Measurements from ENCODE around the gene RPS24. TPM values are rescaled to one million over a fixed set of nuclear protein-coding genes. Genes with fewer than 3 reads are reported as not detected.

Gene RPS24
- polyA plus RNA-seq, 1 donor from 2014 or later: 1,078 TPM

DNA sequence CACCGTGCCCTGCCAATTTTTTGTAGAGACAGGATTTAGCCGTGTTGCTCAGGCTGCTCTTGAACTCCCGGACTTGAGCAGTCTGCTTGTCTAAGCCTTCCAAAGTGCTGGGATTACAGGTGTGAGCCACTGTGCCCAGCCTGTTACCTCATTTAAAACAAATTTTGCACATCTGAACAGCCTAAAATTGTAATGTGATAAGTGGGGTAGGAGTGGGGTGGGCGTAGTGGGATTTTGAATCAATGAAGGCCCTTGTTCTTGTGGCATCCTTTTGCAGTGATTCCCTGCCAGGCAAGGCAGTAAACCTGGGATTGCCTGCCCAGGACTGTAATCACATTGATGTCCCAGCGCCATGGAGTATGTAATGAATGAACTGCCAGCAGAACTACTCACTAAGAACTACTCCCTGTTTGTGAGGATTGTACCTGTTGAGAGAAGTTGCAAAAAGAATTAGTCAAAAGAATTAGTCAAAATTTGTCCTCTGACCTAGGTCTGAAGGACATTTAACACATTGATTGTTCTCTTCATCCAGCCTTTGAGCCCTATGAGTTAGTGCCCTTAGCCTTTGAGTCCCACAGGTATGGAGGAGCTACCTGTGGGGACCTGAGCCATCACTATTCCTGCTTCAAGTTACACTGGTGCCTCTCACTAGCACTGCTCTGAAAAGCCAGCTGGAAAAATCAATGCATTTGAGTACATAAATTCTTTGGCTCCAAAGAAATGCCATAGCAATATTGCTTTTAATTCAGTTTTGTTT lies 5.3 kb downstream of the RPS24 start:
- peak overlapping the region in 1 of 4 donors; percentile 21 for H3K4me3 Mint-ChIP-seq
- no peaks in the 10 kb centered on the region for H3K27me3 Mint-ChIP-seq
- H3K9me3 Mint-ChIP-seq: no peaks in the 10 kb centered on the region
- peaks cover 34 to 59% (median 47%) of the 10 kb centered on the region in 3 donors for H3K4me1 Mint-ChIP-seq
- peak overlapping the region in 1 of 3 donors; percentile 23 for H3K27ac Mint-ChIP-seq
- peaks cover 5% of the 10 kb centered on the region for H3K36me3 Mint-ChIP-seq

DNA sequence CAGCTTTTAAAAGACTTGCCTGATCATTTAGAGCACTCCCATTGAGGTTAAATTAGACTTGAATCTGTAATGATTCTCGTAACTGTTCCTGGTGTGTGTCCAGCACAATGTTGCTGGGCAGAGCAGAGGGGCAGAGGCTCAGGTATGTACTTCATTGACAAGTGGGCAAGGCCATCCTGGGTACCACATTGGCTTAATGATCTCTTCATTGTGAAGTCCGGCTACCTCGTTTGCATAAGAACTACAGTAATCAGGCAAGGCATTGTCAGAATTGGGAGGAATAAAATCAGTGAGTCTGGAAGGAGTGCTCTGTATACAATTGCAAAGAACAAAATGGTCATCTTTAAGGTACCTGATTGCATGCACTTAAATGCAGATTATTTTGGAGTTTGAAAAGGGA lies 6.1 kb downstream of the RPS24 start:
- Mint-ChIP-seq H3K4me3 (peak overlapping the region in 1 of 4 donors; percentile 18), H3K27ac (peak overlapping the region in 1 of 3 donors; percentile 63), H3K27me3 (no peaks in the 10 kb centered on the region), H3K36me3 (peaks cover 5% of the 10 kb centered on the region), H3K9me3 (no peaks in the 10 kb centered on the region), H3K4me1 (peaks cover 34 to 62% (median 50%) of the 10 kb centered on the region in 3 donors)

DNA sequence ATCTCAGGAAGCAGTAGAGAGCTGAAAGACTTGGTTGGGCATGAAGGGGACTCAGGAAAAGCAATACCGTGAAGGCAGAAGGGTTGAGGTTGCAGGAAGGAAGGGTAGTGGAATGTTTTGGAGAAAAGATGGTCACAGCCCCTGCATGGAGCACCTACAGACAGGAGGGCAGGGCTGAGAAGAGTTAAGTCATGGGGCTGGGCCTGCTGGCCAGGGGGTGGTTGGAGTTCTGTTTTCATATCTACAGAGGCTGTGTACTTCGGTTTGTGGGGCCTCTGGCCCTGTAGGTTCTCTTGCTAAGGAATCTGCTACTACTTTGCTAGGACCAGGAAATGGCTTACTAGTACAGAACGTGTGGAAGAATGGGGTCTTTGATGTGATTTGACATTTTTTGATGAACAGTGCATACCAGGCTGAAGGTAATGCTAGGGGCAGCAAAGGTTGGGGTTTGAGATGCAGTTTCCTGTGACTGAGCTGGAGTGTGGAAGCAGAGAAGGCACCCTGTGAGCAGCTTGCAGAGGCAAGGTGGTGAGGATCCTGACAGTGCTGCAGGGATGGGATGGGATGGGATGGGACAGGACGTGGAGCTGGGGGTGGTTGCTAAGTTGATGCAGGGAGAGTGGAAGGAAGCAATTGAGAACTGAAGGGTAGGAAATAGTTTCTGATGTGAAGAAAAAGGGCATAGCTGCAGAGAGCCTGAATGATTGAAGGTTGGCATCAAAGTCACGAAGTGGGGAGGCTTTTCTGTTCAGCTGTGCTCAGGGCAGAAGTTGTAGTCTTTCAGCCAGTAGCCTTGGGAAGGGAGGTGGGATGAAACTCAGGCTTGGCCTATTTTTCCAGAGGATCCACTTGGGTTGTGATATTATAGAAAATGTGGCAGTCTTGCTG lies 7.8 kb downstream of the RPS24 start:
- Mint-ChIP-seq H3K27ac (peak overlapping the region in 2 of 3 donors; percentile 26 to 68), H3K4me1 (peaks cover 24 to 53% (median 45%) of the 10 kb centered on the region in 3 donors), H3K36me3 (peaks cover 5% of the 10 kb centered on the region), H3K9me3 (no peaks in the 10 kb centered on the region), H3K27me3 (no peaks in the 10 kb centered on the region), H3K4me3 (no peak overlapping the region)

DNA sequence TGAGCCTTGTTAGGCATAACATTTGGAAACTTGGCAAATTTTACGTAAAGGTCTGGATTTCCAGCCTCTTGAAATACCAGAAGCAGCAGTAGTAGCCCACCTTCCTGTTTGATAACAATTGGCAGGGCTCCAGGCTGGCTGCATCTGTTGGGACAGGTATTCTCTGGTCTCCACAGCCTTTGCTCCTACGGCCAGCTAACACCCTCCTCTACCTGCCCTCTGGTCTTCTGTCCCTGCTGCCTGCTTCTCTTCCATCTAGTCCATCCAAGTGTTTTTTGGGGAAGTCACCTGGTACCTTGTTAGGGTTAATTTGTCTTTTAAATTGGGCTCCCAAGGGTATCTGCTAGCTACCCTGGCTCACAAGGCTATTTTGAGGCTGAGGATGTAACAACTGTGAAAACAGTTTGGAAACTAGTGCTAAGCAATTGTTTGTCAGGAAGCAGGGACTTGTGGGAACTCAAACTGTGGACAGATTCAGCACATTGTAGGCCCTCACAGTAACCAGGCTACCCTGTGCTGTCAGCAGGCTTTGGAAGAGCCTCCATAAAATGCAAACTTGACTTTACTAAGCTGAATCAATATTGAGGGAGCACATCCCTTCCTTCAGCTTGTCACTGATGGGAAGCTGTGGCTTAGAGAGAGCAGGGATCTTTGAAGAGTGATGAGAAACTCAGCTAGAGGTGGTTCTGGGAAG lies 8.5 kb downstream of the RPS24 start:
- no peaks in the 10 kb centered on the region for H3K9me3 Mint-ChIP-seq
- peak overlapping the region in 2 of 3 donors; percentile 26 to 53 for H3K27ac Mint-ChIP-seq
- H3K4me1 Mint-ChIP-seq: peaks cover 20 to 47% (median 37%) of the 10 kb centered on the region in 3 donors
- H3K36me3 Mint-ChIP-seq: peaks cover 5% of the 10 kb centered on the region
- H3K27me3 Mint-ChIP-seq: no peaks in the 10 kb centered on the region
- H3K4me3 Mint-ChIP-seq: no peak overlapping the region

DNA sequence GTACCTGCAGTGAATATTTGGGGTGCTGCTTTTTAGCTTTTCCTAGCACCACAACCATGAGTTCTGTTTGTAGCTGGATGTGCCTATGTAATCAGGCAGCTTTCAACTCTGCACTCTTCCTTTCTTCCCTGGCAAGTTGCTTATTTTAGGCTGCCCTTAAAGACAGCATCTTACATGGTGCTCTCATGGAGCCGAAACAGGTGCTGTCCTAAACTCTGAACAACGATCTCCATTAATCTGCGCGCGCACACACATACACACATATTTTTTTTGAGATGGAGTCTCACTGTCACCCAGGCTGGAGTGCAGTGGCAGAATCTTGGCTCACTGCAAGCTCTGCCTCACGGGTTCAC lies 9.1 kb downstream of the RPS24 start:
- Mint-ChIP-seq H3K4me1 (peaks cover 20 to 46% (median 32%) of the 10 kb centered on the region in 3 donors), H3K4me3 (no peak overlapping the region), H3K36me3 (peaks cover 5% of the 10 kb centered on the region), H3K9me3 (no peaks in the 10 kb centered on the region), H3K27ac (peak overlapping the region in 2 of 3 donors; percentile 26 to 53), H3K27me3 (no peaks in the 10 kb centered on the region)

DNA sequence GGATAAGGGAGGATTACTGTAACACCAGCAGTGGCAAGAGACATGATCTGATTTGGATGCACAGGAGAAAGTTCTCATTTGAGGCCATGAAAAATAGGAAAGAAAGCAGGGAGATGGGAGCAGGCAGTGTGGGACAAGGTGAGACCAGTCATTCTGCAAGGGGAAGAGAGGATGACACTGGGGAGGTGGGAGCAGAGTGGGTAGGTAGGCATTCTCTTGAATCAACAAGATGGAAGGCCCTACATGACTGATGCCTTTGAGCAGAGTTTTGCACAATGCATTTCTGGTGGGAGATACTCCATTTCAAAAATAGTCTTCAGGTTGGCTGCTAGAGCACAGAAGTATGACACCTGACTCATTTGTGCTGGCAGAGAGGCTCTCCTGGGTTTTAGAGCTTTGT lies 10.5 kb downstream of the RPS24 start:
- peaks cover 17 to 37% (median 29%) of the 10 kb centered on the region in 3 donors for H3K4me1 Mint-ChIP-seq
- H3K9me3 Mint-ChIP-seq: no peaks in the 10 kb centered on the region
- H3K27ac Mint-ChIP-seq: peak overlapping the region in 1 of 3 donors; percentile 85
- H3K36me3 Mint-ChIP-seq: peaks cover 5% of the 10 kb centered on the region
- peak overlapping the region in 1 of 4 donors; percentile 10 for H3K4me3 Mint-ChIP-seq
- no peaks in the 10 kb centered on the region for H3K27me3 Mint-ChIP-seq

DNA sequence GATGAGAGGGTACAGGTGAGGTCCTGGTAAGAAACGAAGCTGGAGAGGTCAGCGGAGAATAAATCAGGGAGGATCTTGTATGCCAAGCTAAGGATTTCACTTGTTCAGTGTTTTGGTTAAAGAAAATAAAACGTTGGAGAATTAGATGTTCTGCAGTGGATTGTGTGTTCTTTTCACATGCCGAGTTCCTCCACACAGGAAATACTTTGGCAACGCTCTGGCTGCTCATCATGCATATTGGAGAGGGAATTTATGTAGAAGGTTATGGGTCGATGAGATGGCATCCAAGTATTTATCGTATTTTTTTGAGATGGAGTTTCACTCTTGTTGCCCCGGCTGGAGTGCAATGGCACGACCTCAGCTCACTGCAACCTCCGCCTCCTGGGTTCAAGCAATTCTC lies 11.0 kb downstream of the RPS24 start:
- H3K4me3 Mint-ChIP-seq: no peak overlapping the region
- no peaks in the 10 kb centered on the region for H3K27me3 Mint-ChIP-seq
- H3K4me1 Mint-ChIP-seq: peaks cover 17 to 35% (median 27%) of the 10 kb centered on the region in 3 donors
- no peaks in the 10 kb centered on the region for H3K9me3 Mint-ChIP-seq
- H3K27ac Mint-ChIP-seq: peak overlapping the region in 1 of 3 donors; percentile 33
- H3K36me3 Mint-ChIP-seq: peaks cover 5% of the 10 kb centered on the region

DNA sequence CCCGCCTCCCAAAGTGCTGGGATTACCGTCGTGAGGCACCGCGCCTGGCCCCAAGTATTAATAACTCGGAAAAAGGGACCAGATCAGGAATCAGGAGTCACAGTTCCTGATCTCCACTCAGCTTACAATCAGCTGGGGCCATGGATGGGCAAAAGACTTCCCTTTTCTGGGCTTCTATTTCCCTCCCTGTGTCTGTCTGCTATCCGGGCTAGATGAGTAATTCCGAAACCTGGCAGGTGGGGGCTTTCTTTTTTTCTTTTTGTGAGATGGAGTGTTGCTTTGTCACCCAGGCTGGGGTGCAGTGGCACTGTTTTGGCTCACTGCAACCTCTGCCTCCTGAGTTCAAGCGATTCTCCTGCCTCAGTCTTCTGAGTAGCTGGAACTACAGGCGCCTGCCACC lies 11.6 kb downstream of the RPS24 start:
- Mint-ChIP-seq H3K36me3 (peaks cover 5% of the 10 kb centered on the region), H3K9me3 (no peaks in the 10 kb centered on the region), H3K27ac (peak overlapping the region in 2 of 3 donors; percentile 33 to 47), H3K4me1 (peaks cover 17 to 34% (median 24%) of the 10 kb centered on the region in 3 donors), H3K4me3 (peak overlapping the region in 1 of 4 donors; percentile 76), H3K27me3 (no peaks in the 10 kb centered on the region)

DNA sequence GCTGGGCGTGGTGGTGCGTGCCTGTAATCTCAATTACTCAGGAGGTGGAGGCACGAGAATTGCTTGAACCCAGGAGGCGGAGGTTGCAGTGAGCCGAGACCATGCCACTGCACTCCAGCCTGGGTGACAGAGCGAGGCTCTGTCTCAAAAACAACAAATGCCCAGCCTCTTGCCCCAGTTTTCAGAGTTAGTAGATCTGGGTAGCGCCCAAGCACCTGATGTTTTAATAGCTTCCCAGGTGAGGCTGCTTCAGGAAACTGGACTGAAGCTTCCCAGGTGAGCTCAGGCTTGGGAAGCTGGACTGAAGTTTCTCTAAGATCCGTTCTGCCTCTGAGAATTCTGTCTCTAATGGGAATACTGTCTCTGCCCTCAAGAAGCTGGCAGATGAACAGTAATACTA lies 12.2 kb downstream of the RPS24 start:
- Mint-ChIP-seq H3K27me3 (no peaks in the 10 kb centered on the region), H3K4me3 (no peak overlapping the region), H3K27ac (no peak overlapping the region), H3K4me1 (peaks cover 17 to 30% (median 24%) of the 10 kb centered on the region in 3 donors), H3K36me3 (no peaks in the 10 kb centered on the region), H3K9me3 (no peaks in the 10 kb centered on the region)

DNA sequence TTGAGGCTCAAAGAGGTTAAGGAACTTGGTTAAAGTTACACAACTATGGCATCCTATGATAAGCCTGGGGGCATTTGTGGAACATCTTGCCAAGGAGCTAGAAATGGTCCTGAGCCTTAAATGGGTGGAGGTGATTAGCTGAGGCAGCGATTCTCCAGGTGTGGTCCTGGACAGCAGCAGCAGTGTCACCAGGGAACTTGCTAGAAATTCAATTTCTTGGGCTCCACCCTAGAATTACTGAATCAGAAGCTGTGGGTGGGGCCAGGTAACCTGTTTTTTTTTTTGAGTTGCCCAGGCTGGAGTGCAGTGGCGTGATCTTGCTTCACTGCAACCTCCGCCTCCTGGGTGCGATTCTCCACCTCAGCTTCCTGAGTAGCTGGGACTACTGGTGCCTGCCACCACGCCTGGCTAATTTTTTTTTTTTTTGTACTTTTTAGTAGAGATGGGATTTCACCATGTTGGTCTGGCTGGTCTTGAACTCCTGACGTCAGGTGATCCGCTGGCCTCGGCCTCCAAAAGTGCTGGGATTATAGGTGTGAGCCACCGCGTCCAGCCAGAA lies 13.1 kb downstream of the RPS24 start:
- H3K27ac Mint-ChIP-seq: no peak overlapping the region

DNA sequence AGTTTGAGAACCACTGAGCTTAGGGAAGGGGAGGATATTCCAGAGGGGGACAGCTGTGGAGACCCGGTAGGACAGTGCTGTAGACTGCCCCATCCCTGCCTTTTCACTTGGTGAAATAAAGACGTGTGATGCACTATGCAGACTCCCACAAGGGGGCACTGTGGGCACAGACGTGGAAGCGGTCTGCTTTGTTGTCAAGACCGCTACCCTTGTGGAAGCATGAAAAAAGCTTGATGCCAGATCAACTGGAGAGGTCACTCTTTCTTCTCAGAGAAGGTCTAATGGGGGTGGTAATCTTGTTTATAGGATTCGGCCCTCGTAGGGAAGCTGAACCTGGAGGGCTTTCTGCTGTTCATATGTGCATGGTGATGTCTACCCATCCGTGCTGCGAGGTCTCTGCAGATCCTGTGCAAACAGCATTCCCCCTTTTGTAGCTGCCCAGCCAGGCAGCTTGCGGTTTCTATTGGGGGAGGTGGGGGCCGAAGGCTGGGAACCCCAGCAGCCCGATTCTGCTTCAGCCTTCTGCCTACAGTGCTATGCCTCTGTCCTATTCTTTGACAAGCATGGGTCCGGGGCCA lies 13.7 kb downstream of the RPS24 start:
- Mint-ChIP-seq H3K27ac (no peak overlapping the region), H3K4me1 (peaks cover 17 to 22% (median 20%) of the 10 kb centered on the region in 3 donors), H3K36me3 (peaks cover 3% of the 10 kb centered on the region), H3K27me3 (no peaks in the 10 kb centered on the region), H3K4me3 (peak overlapping the region in 1 of 4 donors; percentile 3), H3K9me3 (no peaks in the 10 kb centered on the region)

More for the DNA sequence above, 13.1 kb downstream of the RPS24 start:
- Mint-ChIP-seq H3K4me3 (no peak overlapping the region), H3K36me3 (no peaks in the 10 kb centered on the region), H3K27me3 (no peaks in the 10 kb centered on the region), H3K4me1 (peaks cover 17 to 24% (median 22%) of the 10 kb centered on the region in 3 donors), H3K9me3 (no peaks in the 10 kb centered on the region)

DNA sequence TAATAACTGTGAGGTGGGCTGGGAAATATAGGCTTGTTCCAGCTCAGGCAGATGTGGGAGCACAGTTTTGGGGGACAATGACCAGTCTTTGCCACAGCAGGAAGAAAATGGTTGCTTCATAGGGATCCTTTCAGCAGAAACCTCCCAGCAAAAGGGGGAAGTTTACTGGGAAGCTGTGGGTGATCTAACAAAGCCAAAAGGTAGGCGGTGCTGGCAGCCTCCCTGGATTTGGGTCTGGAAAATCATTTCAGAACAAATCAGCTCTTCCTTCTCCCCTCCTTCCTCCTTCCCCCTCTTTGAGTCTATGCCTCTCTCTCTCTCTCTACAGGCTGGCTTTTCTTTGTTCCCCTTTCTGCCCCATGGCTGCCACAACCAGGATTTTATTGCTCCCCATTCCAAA lies 16.2 kb downstream of the RPS24 start:
- Mint-ChIP-seq H3K27ac (no peak overlapping the region), H3K9me3 (no peaks in the 10 kb centered on the region), H3K27me3 (no peaks in the 10 kb centered on the region), H3K4me1 (peaks cover 7 to 9% (median 9%) of the 10 kb centered on the region in 3 donors), H3K4me3 (no peak overlapping the region), H3K36me3 (peaks cover 5% of the 10 kb centered on the region)

DNA sequence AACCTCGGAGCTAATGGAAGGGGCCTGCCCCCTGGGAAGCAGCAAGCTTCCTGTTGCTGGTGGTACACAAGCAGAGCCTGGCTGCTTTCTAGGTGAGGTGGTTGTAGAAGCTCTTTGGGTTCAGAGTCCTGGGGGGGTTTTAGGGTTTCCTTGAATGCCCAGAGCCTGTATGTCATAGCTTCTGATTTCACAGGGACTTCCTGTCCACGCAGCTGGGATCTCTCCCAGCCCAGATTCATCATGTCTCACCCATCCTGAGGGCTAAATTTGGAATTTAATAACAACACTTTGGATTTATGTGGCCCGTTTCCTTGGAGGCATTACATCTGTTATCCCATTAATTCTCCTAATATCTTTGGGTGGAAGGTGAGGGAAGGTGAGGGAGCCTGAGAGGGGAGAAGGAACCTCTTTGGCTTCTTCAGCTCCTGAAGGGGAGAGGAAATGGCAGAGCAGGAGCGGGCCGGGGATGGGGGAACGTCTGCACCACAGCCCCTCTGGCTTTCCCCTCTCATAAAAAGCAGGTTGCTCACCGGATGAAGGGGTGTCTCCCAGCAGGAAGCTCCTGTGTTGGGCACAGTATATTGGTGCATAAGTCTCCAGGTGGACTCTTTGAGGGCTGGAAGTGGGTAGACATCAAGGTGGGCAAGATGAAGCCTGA lies 19.7 kb downstream of the RPS24 start:
- Mint-ChIP-seq H3K9me3 (no peaks in the 10 kb centered on the region), H3K4me3 (no peak overlapping the region), H3K36me3 (peaks cover 8% of the 10 kb centered on the region), H3K27me3 (no peaks in the 10 kb centered on the region), H3K4me1 (peaks cover 0 to 1% (median 0%) of the 10 kb centered on the region in 3 donors), H3K27ac (no peak overlapping the region)

DNA sequence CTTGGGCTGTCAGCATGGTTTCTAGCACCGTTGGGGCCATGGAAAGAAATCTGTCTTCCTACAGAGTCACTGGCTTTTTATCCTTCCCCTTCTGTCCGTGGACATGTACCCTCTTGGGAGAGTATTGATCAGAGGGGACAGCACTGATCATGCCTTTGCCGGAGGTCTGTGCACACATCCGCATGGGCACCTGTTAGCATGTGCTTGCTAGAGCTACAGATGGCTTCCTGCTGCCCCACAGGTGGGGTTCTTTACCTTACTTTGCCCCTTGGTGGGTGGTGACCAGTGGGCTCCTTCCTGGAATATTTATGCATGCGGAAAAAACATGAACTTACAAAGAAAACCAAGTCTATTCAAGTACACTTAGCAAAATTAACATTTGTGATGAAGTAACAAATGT lies 24.9 kb downstream of the RPS24 start:
- Mint-ChIP-seq H3K9me3 (no peaks in the 10 kb centered on the region), H3K27ac (no peak overlapping the region), H3K4me3 (no peak overlapping the region), H3K4me1 (peaks cover 0 to 1% (median 0%) of the 10 kb centered on the region in 3 donors), H3K36me3 (peaks cover 3% of the 10 kb centered on the region), H3K27me3 (no peaks in the 10 kb centered on the region)
